DOHH2 (cell line): ENCODE data around the gene LNX1.

Experiments used
- EZH2phosphoT487 ChIP-seq: fragments of 200-600 bp; sonication (generic); IDR thresholded peaks from 2 replicates; pipeline ENCODE4 v1.6.1; 2017; ENCODE audit warnings: borderline replicate concordance, mild to moderate bottlenecking, antibody characterized with exemption, low read length, moderate library complexity, mixed read lengths
- TF ChIP-seq, protein P1 (sequence below): fragments of 200-600 bp; sonication (generic); IDR thresholded peaks from one replicate; pipeline ENCODE4 v1.5.1; 2014; ENCODE audit warnings: antibody characterized with exemption, mild to moderate bottlenecking, low read depth, low read length; ENCODE audit not compliant: poor library complexity, severe bottlenecking

DNA sequence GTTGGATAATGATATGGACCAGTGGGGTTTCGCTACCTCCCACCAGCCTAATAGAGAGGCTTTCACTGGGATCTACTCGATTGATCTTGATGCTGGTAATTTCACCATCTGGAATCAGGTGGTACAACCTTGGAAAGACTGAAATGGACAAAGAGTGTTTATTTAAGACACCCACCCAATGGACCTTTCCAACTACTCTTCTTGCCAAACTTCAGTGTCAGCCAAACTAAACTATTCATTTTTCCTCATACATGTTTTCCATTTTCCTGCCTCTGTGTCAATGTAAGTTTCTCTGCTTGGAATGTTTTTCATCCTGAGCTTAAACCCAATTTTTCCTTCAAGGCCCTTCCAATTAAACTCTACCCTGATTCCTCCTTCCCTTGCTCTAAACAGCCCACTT lies 92.6 kb downstream of the LNX1 start:
- TF ChIP-seq, protein P1, sequence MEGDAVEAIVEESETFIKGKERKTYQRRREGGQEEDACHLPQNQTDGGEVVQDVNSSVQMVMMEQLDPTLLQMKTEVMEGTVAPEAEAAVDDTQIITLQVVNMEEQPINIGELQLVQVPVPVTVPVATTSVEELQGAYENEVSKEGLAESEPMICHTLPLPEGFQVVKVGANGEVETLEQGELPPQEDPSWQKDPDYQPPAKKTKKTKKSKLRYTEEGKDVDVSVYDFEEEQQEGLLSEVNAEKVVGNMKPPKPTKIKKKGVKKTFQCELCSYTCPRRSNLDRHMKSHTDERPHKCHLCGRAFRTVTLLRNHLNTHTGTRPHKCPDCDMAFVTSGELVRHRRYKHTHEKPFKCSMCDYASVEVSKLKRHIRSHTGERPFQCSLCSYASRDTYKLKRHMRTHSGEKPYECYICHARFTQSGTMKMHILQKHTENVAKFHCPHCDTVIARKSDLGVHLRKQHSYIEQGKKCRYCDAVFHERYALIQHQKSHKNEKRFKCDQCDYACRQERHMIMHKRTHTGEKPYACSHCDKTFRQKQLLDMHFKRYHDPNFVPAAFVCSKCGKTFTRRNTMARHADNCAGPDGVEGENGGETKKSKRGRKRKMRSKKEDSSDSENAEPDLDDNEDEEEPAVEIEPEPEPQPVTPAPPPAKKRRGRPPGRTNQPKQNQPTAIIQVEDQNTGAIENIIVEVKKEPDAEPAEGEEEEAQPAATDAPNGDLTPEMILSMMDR, result no peak
- no peak for TF ChIP-seq EZH2phosphoT487
